Measurements from ENCODE around the gene GRK1.

The GRK1 gene

GRCh38 chr13:113656003-113656588, 10.9 kb upstream of the GRK1 start:
- Histone ChIP-seq H3K9me3 (ENCODE audit: low read depth, low read length) (no peaks in the 10 kb centered on the region), H3K9ac (ENCODE audit: insufficient read length) (no peak overlapping the region), H3K27ac (no peak overlapping the region), H3K4me3 (no peak overlapping the region), H3K36me3 (ENCODE audit: insufficient read depth, low read length) (no peaks in the 10 kb centered on the region)
- no peak for TF ChIP-seq EZH2 (IDR thresholded peaks at IDR 0.05)
- DNase-seq (ENCODE audit: low read depth, low spot score), result no peak

GRCh38 chr13:113656831-113657671, 10.0 kb upstream of the GRK1 start:
- H3K4me3 ChIP-seq, result no peak overlapping the region
- no peak overlapping the region for H3K27ac ChIP-seq
- DNase-seq (ENCODE audit: low read depth, low spot score), result no peak
- H3K9ac ChIP-seq (ENCODE audit: insufficient read length), result no peak overlapping the region
- no peak for TF ChIP-seq EZH2 (IDR thresholded peaks at IDR 0.05)
- no peak for TF ChIP-seq POLR2AphosphoS5 (IDR thresholded peaks at IDR 0.05; ENCODE audit: borderline replicate concordance, low read depth, low read length)
- TF ChIP-seq FOXP2 (optimal IDR thresholded peaks at IDR 0.05; ENCODE audit: control extremely low read depth, extremely low read length, insufficient read depth), result no peak
- H3K36me3 ChIP-seq (ENCODE audit: insufficient read depth, low read length), result no peaks in the 10 kb centered on the region
- H3K9me3 ChIP-seq (ENCODE audit: low read depth, low read length), result no peaks in the 10 kb centered on the region

- no peak for DNase-seq (ENCODE audit: low read depth, low spot score)
- Histone ChIP-seq H3K9me3 (ENCODE audit: low read depth, low read length) (no peaks in the 10 kb centered on the region), H3K36me3 (ENCODE audit: insufficient read depth, low read length) (no peaks in the 10 kb centered on the region), H3K4me3 (no peak within 1 kb of the TSS), H3K27ac (no peak within 1 kb of the TSS), H3K9ac (ENCODE audit: insufficient read length) (no peak within 1 kb of the TSS)
- TF ChIP-seq EZH2 (IDR thresholded peaks at IDR 0.05) (no peak), POLR2AphosphoS5 (IDR thresholded peaks at IDR 0.05; ENCODE audit: borderline replicate concordance, low read depth, low read length) (no peak), FOXP2 (optimal IDR thresholded peaks at IDR 0.05; ENCODE audit: control extremely low read depth, extremely low read length, insufficient read depth) (no peak)
Measured at GRCh38 chr13:113657851-113658741, 8.9 kb upstream of the GRK1 start, which contains the start of gene ATP4B. ATP4B (minus strand) TSS chr13:113658198; CDS start chr13:113658144, 54 bp downstream.

GRCh38 chr13:113658836-113659235, 8.2 kb upstream of the GRK1 start:
- Histone ChIP-seq H3K36me3 (ENCODE audit: insufficient read depth, low read length) (no peaks in the 10 kb centered on the region), H3K27ac (no peak overlapping the region), H3K9ac (ENCODE audit: insufficient read length) (no peak overlapping the region), H3K9me3 (ENCODE audit: low read depth, low read length) (no peaks in the 10 kb centered on the region), H3K4me3 (no peak overlapping the region)
- DNase-seq (ENCODE audit: low read depth, low spot score), result no peak
- TF ChIP-seq FOXP2 (optimal IDR thresholded peaks at IDR 0.05; ENCODE audit: control extremely low read depth, extremely low read length, insufficient read depth) (no peak), POLR2AphosphoS5 (IDR thresholded peaks at IDR 0.05; ENCODE audit: borderline replicate concordance, low read depth, low read length) (no peak), EZH2 (IDR thresholded peaks at IDR 0.05) (no peak)

GRCh38 chr13:113659337-113659736, 7.7 kb upstream of the GRK1 start:
- H3K9ac ChIP-seq (ENCODE audit: insufficient read length), result no peak overlapping the region
- no peaks in the 10 kb centered on the region for H3K9me3 ChIP-seq (ENCODE audit: low read depth, low read length)
- H3K36me3 ChIP-seq (ENCODE audit: insufficient read depth, low read length), result no peaks in the 10 kb centered on the region
- no peak for TF ChIP-seq EZH2 (IDR thresholded peaks at IDR 0.05)
- no peak for TF ChIP-seq FOXP2 (optimal IDR thresholded peaks at IDR 0.05; ENCODE audit: control extremely low read depth, extremely low read length, insufficient read depth)
- no peak for TF ChIP-seq POLR2AphosphoS5 (IDR thresholded peaks at IDR 0.05; ENCODE audit: borderline replicate concordance, low read depth, low read length)
- H3K4me3 ChIP-seq, result no peak overlapping the region
- no peak for DNase-seq (ENCODE audit: low read depth, low spot score)
- H3K27ac ChIP-seq, result no peak overlapping the region

GRCh38 chr13:113660066-113660465, 7.0 kb upstream of the GRK1 start:
- H3K4me3 ChIP-seq, result no peak overlapping the region
- no peak overlapping the region for H3K9ac ChIP-seq (ENCODE audit: insufficient read length)
- H3K36me3 ChIP-seq (ENCODE audit: insufficient read depth, low read length), result no peaks in the 10 kb centered on the region
- TF ChIP-seq FOXP2 (optimal IDR thresholded peaks at IDR 0.05; ENCODE audit: control extremely low read depth, extremely low read length, insufficient read depth) (no peak), POLR2AphosphoS5 (IDR thresholded peaks at IDR 0.05; ENCODE audit: borderline replicate concordance, low read depth, low read length) (no peak), EZH2 (IDR thresholded peaks at IDR 0.05) (no peak)
- DNase-seq (ENCODE audit: low read depth, low spot score), result no peak
- no peaks in the 10 kb centered on the region for H3K9me3 ChIP-seq (ENCODE audit: low read depth, low read length)
- no peak overlapping the region for H3K27ac ChIP-seq

GRCh38 chr13:113661509-113661908, 5.5 kb upstream of the GRK1 start:
- Histone ChIP-seq H3K9ac (ENCODE audit: insufficient read length) (no peak overlapping the region), H3K36me3 (ENCODE audit: insufficient read depth, low read length) (no peaks in the 10 kb centered on the region), H3K4me3 (no peak overlapping the region), H3K9me3 (ENCODE audit: low read depth, low read length) (no peaks in the 10 kb centered on the region), H3K27ac (no peak overlapping the region)
- DNase-seq (ENCODE audit: low read depth, low spot score), result no peak
- TF ChIP-seq FOXP2 (optimal IDR thresholded peaks at IDR 0.05; ENCODE audit: control extremely low read depth, extremely low read length, insufficient read depth) (no peak), POLR2AphosphoS5 (IDR thresholded peaks at IDR 0.05; ENCODE audit: borderline replicate concordance, low read depth, low read length) (no peak), EZH2 (IDR thresholded peaks at IDR 0.05) (no peak)

- Histone ChIP-seq H3K36me3 (ENCODE audit: insufficient read depth, low read length) (no peaks in the 10 kb centered on the region), H3K9me3 (ENCODE audit: low read depth, low read length) (no peaks in the 10 kb centered on the region), H3K4me3 (no peak overlapping the region), H3K9ac (ENCODE audit: insufficient read length) (no peak overlapping the region), H3K27ac (no peak overlapping the region)
- TF ChIP-seq EZH2 (IDR thresholded peaks at IDR 0.05) (no peak), FOXP2 (optimal IDR thresholded peaks at IDR 0.05; ENCODE audit: control extremely low read depth, extremely low read length, insufficient read depth) (no peak), POLR2AphosphoS5 (IDR thresholded peaks at IDR 0.05; ENCODE audit: borderline replicate concordance, low read depth, low read length) (no peak)
- no peak for DNase-seq (ENCODE audit: low read depth, low spot score)
Measured at GRCh38 chr13:113663934-113664333, 3.1 kb upstream of the GRK1 start.

Measured in SK-N-MC (cell line).